Tibial nerve (tissue), 4 donors: ENCODE measurements around the gene MPND.

Experiments
- CTCF ChIP-seq, 5 experiments: fragments of 200-600 bp in 3 of 5; fragments of 450-650 bp in 2 of 5; sonication (generic) in 3 of 5; IDR thresholded peaks; one replicate each; pipeline ENCODE4 v1.5.1; 2016 to 2019; ENCODE audit warnings: antibody characterized with exemption in 5 of 5, mild to moderate bottlenecking in 3 of 5, moderate library complexity in 2 of 5
- EP300 ChIP-seq, 2 donors: sonication (generic); formaldehyde crosslinking; IDR thresholded peaks; one replicate each; pipeline ENCODE4 v1.6.1; 2017; ENCODE audit warnings: antibody characterized with exemption in 2 of 2, mild to moderate bottlenecking in 1 of 2
- POLR2A ChIP-seq, 2 donors: fragments of 450-650 bp; IDR thresholded peaks; one replicate each; pipeline ENCODE4 v1.6.1; 2017; ENCODE audit warnings: antibody characterized with exemption in 2 of 2, mild to moderate bottlenecking in 2 of 2, moderate library complexity in 2 of 2

DNA sequence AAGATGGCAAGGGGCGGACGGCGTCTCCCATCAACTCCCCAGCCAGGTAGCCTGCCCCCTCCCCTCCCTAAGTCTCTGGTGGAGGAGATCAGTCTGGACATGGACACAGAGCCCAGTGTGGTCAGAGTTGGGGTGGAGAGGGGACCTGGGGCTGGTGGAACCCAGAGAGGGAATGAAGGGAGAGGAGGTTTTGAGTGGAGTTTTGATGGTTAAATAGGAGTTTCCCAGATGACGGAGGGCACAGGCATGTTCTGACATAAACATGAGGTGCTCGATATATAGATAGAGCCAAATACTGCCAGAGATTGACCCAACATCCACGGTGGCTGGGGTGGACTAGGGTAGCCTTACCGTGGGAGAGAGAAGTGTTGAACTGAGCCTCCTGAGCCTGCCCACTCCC, 24.9 kb upstream of the MPND start:
- TF ChIP-seq CTCF (IDR thresholded peaks at IDR 0.05) (no peak), EP300 (IDR thresholded peaks at IDR 0.05) (no peak), POLR2A (IDR thresholded peaks at IDR 0.05) (no peak)
